ENCODE measurements around the gene RAMP2.

- TF ChIP-seq, protein P1, sequence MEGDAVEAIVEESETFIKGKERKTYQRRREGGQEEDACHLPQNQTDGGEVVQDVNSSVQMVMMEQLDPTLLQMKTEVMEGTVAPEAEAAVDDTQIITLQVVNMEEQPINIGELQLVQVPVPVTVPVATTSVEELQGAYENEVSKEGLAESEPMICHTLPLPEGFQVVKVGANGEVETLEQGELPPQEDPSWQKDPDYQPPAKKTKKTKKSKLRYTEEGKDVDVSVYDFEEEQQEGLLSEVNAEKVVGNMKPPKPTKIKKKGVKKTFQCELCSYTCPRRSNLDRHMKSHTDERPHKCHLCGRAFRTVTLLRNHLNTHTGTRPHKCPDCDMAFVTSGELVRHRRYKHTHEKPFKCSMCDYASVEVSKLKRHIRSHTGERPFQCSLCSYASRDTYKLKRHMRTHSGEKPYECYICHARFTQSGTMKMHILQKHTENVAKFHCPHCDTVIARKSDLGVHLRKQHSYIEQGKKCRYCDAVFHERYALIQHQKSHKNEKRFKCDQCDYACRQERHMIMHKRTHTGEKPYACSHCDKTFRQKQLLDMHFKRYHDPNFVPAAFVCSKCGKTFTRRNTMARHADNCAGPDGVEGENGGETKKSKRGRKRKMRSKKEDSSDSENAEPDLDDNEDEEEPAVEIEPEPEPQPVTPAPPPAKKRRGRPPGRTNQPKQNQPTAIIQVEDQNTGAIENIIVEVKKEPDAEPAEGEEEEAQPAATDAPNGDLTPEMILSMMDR (IDR thresholded peaks at IDR 0.05) = no peak
- no peak for TF ChIP-seq EP300 (IDR thresholded peaks at IDR 0.05)
- no peak for TF ChIP-seq POLR2A (IDR thresholded peaks at IDR 0.05)
Measured at GRCh38 chr17:42767512-42767911, 6.5 kb downstream of the RAMP2 start.

Measured in ovary (tissue), 3 donors.